ENCODE results near the gene STK32C.
"Not testable (repeated sequence)": the region's sequence is repeated elsewhere in the genome, so short reads cannot be mapped to it uniquely, and the experiment has no call there.

STK32C gene

DNA sequence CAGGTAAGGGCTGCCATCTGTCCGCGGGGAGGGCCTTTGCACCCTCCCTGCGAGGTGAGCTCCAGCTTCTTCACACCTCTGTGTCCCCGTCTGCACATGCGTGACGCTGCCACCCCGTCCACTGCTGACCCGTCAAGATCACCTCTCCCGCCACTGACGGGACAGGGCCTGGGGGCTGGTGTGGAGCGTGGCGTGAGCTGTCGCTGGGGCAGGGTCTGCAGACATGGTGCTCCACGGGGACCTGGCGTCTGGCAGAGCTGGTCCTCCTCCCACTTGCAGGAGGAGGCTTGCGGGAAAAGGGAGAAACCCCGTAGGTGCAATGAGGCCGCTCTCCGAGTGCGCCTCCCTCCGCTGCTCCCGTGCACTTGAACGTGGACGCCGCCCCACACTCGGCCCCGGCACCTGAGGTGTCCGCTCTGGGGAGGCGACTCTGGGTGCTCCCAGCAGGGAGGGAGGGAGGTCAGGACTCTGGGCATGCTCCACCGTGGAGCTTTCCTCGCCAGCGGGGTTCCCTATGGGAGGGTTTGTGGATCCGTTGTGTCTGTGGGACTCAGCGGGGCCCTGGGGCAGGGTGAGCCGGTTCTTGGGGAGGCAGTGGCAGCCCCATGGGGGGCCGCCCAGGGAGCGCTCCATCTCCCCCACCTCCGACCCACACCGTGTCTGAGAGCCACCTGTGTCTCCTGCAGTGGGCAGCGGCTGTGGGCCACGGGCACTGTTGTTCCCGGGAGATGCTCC lies 138.6 kb downstream of the STK32C start:
- no peak for DNase-seq (ENCODE audit: low read depth)
- H3K4me3 ChIP-seq (ENCODE audit: low read depth, low read length), result no peak overlapping the region

DNA sequence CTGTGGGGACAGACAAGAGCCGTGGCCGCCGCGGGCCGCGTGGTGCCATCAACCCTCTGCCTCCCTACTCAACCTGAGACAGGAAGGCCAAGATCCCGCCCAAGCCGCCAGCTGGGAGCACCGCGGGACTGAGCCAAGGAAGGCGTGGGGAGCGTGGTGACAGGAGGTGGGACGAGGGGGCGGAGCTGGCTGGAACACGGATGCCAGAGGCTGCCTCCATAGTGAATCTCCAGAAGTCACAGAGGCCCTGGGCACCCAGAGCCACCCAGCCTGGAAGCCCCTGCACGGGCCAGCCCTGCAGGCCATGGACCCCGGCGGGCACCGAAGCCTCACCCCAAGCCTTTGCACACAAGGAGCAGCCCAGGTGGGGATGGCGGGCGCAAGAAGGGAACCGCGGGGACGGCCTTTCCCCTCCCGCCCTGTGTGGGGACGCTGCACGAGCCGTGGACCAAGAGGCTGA lies 139.1 kb downstream of the STK32C start:
- no peak overlapping the region for H3K4me3 ChIP-seq (ENCODE audit: low read depth, low read length)

DNA sequence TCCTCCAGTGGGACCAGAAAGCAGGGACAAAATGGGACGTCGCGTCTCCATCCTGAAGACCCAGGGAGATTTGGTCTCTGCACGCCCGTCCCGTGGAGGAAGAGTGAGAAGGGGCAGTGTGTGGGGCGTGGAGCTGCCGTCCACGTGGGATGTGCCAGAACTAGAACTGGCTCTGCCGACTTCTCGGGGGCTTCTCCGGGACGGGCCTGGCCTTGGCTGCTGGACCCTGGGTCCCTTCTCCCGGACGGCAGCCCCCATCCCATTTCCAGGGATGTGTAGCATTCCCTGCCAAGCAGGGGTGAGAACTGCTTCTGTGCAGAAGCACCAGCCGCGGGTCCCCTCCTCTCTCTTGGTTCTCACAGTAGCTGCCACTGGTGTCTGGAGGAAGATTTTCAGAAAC lies 139.8 kb downstream of the STK32C start:
- H3K4me3 ChIP-seq (ENCODE audit: low read depth, low read length), result no peak overlapping the region
- no peak for DNase-seq (ENCODE audit: low read depth)

More for the DNA sequence above, 139.1 kb downstream of the STK32C start:
- no peak for DNase-seq (ENCODE audit: low read depth)

DNA sequence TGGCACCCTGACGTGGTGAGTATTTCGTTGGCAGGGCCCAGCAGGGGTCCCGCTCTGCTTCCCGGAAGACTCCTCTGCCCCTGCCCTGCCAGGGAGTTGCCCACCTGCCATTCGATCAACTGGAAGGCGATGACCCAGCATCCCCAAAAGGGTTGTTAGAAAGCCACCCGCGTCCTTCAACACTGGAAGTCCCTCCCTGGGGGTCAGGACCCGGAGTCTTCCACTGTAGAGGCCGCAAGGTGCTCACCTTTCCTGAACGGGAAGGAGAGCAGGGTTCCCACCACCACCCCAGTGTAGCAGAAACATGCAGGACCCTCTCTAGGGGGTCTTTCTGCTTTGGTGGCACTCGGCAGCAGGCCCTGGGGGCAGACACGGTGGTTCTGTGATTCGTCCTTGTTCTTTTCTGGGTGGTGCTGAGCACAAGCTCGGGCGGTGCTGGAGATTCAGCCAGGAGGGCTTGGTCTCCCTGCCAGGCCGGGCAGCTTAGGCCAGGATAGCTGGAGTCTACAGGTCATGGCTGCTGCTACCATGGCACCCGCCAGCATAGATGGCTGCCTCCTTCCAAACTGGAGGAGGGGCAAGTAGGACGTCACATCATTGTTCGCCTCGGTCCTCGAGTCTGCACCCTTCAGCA lies 140.6 kb downstream of the STK32C start:
- DNase-seq (ENCODE audit: low read depth), result no peak
- no peak overlapping the region for H3K4me3 ChIP-seq (ENCODE audit: low read depth, low read length)

DNA sequence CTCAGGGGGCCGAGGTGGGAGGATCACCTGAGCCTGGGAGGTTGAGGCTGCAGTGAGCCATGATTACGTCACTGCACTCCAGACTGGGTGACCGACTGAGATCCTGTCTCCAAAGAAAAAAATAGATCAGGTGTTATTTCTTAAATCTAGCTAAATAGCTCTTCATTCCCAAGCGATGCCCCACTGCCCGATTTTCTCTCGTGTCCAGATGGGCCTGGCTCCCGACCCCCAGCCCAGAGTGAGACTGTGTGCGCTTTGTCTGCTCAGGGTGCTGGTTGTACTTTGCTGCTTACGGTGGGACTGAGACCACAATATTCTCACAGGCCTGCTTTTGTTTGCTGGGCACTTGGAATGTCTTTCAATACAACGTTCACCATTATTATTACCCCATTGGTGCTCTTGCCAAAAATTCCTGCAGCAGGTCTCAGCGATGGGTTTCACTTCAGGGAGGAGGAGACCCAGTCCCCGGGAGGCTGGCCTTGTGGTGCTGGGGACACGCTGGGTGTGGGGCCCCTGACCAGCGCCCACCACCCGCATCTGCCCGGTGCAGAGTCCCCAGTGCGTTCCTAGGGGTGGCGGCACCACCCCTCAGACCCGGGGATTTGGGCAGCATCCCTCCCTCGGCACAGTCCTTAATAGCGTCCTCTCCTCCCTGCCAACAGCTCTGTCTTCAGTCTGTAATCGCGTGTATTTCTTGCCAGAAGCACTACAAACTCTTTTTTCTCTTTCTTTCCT lies 141.4 kb downstream of the STK32C start:
- H3K4me3 ChIP-seq (ENCODE audit: low read depth, low read length), result no peak overlapping the region

DNA sequence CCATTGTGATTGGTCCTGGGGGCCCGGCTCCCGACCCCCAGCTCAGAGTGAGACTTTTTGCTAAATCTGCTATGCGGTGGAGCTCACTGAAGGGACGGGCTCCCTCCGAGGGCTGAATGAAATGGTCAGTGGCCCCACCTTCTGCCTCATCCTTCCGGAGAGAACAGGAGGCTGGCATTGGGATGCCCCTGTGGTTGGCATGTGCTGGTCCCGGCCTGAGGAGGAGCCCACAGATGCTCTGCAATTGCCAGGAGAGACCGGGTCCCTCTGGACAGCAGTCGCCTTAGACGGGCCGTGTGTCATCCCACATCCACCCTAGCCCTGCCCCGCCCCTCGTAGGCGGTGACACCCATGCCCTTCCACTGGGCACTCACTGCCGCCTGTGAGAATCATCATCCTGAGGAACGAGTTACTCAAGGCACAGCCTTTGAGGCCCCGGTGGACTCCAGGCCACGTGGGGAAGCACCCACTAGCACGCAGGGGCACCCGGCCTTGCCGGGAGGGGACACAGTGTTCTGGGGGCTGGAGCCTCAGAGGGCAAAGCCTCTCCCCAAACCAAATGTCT lies 142.3 kb downstream of the STK32C start:
- H3K4me3 ChIP-seq (ENCODE audit: low read depth, low read length), result no peak overlapping the region

More for the DNA sequence above, 141.4 kb downstream of the STK32C start:
- DNase-seq (ENCODE audit: low read depth), result no peak

DNA sequence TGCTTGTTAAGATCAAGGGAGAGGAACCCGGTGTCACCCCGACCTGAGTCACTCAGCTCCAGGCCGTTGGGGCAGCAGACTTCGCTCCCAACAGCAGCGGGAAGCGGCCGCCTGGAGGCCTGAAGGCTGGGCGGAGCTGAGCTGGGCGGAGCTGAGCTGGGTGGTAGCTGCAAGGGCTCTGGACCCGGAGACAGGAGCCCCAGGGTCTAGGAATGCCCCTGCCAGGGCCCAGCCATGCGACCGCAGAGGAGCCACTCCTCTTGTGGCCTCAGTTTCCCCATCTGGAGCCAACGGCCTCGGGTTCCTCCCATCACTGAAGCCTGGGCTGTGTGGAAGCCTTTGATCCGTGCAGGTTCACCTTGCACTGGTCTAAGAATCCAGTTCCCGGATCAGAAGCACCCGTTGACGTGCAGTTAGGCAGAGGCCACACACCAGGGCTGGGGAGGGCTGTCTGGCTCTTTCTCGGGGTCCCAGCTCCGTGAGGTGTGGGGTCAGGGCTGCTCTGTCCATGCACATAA lies 142.9 kb downstream of the STK32C start:
- no peak for DNase-seq (ENCODE audit: low read depth)
- H3K4me3 ChIP-seq (ENCODE audit: low read depth, low read length), result no peak overlapping the region

More for the DNA sequence above, 142.3 kb downstream of the STK32C start:
- no peak for DNase-seq (ENCODE audit: low read depth)

DNA sequence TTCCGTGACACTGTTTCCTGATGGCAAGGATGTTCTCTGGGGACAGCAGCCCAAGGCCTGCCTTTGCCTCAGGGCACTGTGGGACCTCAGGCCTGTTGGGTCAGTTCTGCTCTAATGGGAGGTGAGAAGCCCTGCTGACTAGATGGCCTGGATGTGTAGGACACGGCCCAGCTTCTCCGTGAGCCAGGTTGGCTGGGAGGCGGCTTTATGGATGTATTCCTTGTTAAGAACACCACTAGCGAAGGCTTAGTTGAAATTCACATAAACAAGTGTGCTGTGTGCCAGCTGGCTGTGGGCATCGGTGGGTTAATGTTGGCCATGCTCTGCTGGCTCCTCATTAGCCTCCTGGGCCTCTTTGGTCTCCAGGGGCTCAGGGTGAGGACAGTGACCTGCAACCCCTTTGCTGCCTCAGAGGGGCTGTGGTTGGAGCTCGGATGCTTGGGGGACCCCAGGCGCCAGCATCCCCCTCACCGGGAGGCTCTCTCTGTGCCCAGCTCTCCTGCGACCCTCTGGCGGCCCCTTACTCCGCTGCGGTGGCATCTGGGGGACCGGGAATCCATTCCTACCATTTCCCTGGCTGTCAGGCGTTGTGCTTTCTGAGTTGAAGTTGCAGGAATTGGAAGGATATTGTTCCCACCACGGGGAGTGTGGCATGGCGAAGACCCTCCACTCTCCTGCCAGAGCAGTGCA lies 143.8 kb downstream of the STK32C start:
- DNase-seq (ENCODE audit: low read depth), result no peak
- H3K4me3 ChIP-seq (ENCODE audit: low read depth, low read length), result no peak overlapping the region

DNA sequence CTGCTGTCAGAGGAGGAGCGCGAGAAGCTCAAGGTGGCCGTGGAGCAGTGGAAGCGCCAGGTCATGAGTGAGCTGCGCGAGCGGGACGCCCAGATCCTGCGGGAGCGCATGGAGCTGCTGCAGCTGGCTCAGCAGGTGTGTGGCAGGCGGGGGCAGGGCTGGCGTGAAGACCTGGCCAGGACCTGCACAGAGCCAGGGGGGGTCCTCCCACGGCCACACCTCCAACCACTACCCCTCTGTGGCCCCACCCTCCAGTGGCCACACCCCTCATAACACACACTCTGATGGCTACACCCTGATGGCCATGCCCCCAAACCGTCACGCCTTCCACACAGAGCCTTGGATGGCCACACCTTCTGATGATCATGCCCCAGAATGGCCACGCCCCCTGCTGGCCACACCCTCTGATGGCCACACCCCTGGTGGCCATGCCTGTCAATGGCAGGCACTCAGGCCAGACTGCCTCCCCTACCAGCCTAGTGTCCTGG lies 144.4 kb downstream of the STK32C start:
- DNase-seq (ENCODE audit: low read depth), result no peak
- no peak overlapping the region for H3K4me3 ChIP-seq (ENCODE audit: low read depth, low read length)

DNA sequence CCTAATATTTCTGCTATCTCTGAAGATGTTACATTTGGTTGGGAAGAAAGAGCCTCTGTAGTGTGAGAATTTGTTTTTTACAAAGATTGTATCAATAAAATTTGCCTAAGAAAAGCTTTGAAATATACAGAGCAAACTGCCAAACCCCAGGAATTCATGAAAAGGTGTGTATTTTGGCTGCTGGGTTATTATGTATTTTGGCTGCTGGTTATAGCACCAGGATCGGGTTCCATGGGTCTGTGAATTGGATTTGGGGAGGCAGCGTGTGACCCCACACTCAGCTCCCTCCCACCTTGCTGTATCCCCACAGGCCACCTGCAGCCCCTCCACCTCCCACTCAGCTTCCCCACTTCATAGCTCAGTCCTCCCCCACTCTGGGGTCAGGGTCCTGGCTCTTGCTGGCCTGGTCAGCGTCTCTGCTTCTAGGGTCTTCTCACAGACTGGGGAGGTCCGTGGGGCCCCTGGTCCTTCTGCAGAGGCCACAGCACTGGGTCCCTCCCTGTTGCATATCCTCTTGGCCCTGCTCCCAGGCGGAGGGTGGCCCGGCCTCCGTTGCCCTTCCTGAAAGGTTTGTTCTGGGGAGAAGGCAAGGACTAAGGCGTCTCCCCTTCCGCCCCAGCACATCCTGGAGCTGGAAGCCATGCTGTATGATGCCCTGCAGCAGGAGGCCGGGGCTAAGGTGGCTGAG lies 145.0 kb downstream of the STK32C start:
- no peak for DNase-seq (ENCODE audit: low read depth)
- no peak overlapping the region for H3K4me3 ChIP-seq (ENCODE audit: low read depth, low read length)

DNA sequence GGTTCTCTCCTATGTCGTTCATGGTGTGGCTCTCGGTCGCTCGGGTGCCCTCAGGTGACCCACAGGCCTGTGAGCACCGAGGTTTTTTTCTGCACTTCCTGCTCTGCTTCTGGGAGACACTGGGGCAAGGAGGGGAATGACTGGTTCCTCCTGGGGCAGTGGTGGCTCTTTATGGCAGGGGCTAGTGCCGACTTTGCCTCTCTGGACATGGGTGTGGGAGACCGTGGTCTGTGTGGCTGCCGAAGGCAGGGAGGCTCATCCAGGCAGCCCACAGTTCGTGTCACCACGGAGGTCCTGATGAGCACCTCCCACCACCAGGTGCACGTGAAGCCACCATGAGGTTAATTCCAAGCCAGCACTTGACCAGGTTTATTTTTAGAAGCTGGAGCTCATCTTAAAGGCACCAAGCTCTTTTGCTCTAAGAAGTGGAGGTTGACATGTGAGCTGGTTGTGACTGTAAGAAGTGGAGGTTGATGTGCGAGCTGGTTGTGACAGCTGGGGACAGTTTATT lies 145.7 kb downstream of the STK32C start:
- H3K4me3 ChIP-seq (ENCODE audit: low read depth, low read length), result no peak overlapping the region

DNA sequence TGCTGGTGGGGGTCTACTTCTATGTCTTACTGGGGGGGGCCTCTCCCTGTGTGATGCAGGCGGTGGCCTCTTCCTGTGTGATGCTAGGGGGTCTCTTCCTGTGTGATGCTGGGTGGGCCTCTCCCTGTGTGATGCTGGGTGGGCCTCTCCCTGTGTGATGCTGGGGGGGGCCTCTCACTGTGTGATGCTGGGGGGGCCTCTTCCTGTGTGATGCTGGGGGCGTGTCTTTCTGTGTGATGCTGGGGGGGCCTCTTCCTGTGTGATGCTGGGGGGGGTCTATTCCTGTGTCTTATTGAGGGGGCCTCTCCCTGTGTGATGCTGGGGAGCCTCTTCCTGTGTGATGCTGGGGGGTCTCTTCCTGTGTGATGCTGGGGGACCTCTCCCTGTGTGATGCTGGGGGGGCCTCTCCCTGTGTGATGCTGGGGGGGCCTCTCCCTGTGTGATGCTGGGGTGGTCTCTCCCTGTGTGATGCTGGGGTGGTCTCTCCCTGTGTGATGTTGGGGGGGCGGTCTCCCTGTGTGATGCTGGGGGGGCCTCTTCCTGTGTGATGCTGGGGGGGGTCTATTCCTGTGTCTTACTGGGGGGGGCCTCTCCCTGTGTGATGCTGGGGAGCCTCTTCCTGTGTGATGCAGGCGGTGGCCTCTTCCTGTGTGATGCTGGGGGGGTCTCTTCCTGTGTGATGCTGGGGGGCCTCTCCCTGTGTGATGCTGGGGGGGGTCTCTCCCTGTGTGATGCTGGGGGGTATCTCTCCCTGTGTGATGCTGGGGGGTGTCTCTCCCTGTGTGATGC lies 146.7 kb downstream of the STK32C start:
- not testable (repeated sequence) for DNase-seq (ENCODE audit: low read depth); H3K4me3 ChIP-seq (ENCODE audit: low read depth, low read length)

More for the DNA sequence above, 145.7 kb downstream of the STK32C start:
- DNase-seq (ENCODE audit: low read depth), result no peak

DNA sequence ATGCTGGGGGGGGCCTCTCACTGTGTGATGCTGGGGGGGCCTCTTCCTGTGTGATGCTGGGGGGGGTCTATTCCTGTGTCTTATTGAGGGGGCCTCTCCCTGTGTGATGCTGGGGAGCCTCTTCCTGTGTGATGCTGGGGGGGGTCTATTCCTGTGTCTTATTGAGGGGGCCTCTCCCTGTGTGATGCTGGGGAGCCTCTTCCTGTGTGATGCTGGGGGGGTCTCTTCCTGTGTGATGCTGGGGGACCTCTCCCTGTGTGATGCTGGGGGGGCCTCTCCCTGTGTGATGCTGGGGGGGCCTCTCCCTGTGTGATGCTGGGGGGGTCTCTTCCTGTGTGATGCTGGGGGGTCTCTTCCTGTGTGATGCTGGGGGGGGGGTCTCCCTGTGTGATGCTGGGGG lies 147.5 kb downstream of the STK32C start:
- DNase-seq (ENCODE audit: low read depth); H3K4me3 ChIP-seq (ENCODE audit: low read depth, low read length): not testable (repeated sequence)

DNA sequence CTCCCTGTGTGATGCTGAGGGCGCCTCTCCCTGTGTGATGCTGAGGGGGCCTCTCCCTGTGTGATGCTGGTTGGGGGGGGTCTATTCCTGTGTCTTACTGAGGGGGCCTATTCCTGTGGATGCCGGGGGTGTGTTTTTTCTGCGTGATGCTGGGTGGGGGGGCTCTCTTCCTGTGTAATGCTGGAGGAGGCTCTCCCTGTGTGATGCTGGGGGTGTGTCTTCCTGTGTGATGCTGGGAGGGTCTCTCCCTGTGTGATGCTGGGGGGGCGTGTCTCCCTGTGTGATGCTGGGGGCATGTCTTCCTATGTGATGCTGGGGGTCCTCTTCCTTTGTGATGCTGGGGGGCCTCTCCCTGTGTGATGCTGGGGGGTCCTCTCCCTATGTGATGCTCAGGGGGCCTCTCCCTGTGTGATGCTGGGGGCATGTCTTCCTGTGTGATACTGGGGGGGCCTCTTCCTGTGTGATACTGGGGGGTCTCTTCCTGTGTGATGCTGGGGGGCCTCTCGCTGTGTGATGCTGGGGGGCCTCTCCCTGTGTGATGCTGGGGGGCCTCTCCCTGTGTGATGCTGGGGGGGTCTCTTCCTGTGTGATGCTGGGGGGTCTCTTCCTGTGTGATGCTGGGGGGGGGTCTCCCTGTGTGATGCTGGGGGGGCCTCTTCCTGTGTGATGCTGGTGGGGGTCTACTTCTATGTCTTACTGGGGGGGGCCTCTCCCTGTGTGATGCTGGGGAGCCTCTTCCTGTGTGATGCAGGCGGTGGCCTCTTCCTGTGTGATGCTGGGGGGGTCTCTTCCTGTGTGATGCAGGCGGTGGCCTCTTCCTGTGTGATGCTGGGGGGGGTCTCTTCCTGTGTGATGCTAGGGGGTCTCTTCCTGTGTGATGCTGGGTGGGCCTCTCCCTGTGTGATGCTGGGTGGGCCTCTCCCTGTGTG lies 148.2 kb downstream of the STK32C start:
- not testable (repeated sequence) for DNase-seq (ENCODE audit: low read depth); H3K4me3 ChIP-seq (ENCODE audit: low read depth, low read length)

DNA sequence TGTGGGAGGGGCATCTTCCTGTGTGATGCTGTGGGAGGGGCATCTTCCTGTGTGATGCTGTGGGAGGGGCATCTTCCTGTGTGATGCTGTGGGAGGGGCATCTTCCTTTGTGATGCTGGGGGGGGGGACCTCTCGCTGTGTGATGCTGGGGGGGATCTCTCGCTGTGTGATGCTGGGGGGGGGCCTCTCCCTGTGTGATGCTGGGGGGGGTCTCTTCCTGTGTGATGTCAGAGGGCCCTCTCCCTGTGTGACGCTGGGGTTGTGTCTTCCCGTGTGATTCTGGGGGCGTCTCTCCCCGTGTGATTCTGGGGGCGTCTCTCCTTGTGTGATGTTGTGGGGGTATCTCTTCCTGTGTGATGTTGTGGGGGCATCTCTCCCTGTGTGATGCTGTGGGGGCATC lies 148.9 kb downstream of the STK32C start:
- H3K4me3 ChIP-seq (ENCODE audit: low read depth, low read length), result no peak overlapping the region
- DNase-seq (ENCODE audit: low read depth), result no peak

DNA sequence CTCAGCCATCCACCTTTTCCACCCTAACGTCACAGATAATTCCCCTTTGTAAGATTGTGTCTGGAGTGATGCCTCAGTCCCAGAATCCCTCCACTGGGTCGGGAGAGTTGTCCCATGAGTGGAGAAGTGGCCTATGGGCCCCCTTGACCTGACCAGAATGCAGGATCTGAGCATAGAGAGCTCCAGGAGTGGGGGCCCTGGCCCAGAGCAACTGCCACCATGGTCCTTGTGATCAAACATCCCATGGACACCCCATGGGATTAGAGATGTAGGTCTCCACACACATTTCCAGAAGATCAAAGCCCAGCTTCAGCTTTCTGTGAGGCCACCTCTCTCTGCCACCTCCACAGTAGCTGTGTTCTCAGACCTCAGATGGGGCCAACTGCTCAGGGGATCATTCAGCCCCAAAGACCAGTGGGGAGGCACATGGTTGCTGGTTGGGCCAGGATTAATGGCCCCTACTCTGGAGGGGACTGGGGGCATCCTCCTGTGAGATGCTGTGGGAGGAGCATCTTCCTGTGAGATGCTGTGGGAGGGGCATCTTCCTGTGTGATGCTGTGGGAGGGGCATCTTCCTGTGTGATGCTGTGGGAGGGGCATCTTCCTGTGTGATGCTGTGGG lies 149.5 kb downstream of the STK32C start:
- no peak for DNase-seq (ENCODE audit: low read depth)
- no peak overlapping the region for H3K4me3 ChIP-seq (ENCODE audit: low read depth, low read length)
